Fibroblast of skin of abdomen (primary cell): ENCODE data around the gene TDRD10.
"Not testable (repeated sequence)": the region's sequence is repeated elsewhere in the genome, so short reads cannot be mapped to it uniquely, and the experiment has no call there.

Experiments
- DNase-seq: peaks from one replicate; pipeline ENCODE4 v3.0.0-alpha.2; 2013

The TDRD10 gene

DNA sequence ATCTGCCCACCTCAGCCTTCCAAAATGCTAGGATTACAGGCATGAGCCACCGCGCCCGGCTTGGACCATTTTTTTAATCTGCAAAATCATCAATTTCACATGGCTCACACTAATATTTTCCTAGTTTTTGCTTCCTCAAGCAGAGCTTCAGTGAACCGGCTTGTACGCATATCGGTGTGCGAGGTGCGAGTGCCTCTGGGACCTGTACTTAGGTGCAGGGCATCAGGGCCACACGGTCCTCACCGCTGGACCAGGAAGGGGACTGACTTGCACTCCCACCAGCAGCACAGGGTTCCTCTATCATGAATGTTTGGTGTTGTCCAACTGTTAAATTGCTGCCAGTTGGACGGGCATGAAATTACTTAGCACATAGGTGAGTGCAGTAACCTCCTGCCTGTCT, 15.6 kb downstream of the TDRD10 start:
- no peak for DNase-seq

DNA sequence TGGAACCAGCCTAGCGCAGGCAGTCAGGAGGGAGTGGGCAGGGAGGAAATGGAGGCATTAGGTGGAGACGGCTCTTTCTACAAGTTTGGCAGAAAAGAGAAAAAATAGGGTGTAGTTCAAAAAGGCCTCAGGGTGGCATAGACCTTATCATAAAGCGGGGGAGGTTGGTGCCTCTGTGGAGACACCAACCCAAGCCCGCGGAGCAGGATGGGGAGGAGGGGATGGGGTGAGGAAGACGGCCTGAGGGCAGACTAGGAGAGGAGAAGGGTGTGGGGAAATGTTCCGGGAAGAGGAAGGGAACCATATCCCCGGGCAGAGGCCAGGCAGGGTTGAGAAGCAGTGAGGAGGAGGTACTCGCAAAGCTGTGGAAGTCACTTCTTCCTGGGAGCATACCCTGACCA, 17.6 kb downstream of the TDRD10 start:
- DNase-seq = no peak

DNA sequence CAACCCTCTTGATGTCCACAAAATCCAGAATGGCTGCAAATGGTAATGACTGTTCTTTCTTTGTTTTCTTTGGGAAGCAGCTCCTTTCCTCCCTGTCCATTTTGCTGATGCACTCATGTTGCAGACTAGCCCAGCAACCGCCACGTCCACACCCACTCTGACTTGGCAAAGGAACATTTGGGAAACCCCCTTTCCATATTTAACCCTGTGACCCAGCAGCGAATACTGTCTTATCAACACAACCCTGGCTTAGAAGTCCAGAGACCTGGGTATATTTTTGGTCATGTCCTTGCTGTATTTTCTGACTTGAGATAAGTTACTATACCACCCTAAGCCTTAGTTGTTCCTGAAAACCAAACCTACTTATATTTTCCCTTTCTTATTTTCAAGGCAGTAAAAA, 18.3 kb downstream of the TDRD10 start:
- no peak for DNase-seq

DNA sequence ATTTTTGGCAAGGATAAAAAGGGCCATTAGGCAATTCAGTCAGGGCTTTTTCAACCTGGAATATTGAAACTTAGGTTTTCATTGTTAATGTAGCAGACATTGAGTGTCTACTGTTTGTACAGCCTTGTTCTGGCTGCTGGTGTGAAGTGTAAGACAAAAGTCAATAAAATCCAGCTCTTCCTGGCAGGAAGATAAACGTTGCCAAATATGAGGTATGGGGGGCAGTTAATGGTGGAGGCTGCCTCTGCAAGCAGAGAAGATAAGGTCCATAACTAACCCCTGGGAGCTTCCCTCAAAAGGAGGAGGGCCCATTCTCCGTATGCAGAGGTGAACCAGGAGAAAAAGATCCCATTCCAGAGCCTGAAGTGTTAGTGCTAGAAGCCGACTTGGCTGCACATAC, 19.7 kb downstream of the TDRD10 start:
- DNase-seq = no peak

GRCh38 chr1:154524881-154525280, 22.9 kb downstream of the TDRD10 start:
- no peak for DNase-seq

DNA sequence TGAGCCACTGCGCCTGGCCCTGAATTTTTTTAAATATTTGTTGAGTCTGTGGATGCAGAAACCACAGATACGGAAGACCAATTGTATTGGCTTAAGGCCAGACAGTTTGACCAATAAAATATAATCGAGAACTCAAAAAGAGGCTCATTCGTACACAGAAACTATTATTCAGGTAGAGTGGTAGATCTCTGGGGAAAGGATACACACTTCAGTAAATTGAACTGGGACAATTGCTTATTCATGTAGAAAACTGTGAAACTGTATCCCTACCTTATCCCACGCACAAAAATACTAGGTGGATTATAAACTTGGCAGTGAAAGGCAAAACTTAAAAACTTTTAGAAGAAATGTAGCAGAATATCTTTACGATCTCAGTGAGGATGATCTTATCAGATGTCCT, 25.2 kb downstream of the TDRD10 start:
- DNase-seq = no peak

DNA sequence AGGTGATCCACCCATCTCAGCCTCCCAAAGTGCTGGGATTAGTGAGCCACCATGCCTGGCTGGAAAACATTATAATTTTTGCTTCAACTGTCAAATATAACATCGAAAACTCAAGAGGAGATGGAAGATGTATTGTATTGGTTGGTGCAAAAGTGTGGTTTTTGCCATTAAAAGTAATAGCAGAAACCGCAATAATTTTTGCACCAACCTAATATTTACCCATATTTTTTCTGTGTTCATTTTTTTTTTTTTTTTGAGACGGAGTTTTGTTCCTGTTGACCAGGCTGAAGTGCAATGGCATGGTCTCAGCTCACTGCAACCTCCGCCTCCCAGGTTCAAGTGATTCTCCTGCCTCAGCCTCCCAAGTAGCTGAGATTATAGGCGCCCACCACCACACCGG, 27.3 kb downstream of the TDRD10 start:
- DNase-seq = no peak

- not testable (repeated sequence) for DNase-seq
These were observed 29.9 kb downstream of the TDRD10 start for GRCh38 chr1:154531950-154532349.

DNA sequence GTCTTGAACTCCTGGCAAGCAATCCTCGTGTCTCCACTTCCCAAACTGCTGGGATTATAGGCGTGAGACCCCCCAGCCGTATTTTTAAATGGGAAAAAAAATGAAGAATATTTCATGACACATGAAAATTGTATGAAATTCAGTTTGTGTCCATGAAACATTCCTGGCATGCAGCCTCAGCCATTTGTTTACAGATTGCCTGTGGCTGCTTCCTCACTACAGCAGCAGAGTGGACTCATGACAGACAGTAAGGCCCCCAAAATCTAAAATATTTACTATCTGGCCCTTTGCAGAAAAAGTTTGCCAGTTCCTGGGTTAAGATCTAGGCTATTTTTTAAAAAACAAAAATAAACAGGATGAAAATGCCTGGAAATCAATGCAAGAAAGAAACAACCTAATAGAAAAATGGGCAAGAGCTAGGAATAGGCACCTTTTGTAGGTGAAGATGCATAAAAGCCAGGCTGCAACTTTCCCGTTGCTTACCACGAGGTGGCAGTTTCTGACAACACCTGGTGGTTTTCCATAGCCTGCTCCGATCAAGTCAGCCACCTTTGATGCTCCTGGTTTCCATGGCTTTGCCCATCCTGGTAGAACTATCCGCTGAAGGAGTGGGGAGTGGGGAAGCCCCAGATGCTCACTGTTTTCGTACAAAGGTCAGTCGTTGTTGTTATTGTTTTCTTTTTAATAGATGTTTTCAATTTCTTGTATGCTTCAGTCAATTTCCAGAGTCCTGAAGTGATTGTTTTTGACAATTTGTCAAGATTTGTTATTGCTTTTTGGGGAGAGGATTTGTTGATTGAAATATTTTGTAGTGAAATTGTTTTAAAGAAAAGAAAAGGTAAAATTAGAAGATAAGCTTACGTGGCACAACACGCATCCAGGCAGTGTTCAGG, 32.2 kb downstream of the TDRD10 start:
- peak; percentile 12 for DNase-seq

GRCh38 chr1:154536570-154536969, 34.6 kb downstream of the TDRD10 start:
- DNase-seq = no peak

GRCh38 chr1:154539486-154540483, 37.8 kb downstream of the TDRD10 start:
- DNase-seq = no peak

DNA sequence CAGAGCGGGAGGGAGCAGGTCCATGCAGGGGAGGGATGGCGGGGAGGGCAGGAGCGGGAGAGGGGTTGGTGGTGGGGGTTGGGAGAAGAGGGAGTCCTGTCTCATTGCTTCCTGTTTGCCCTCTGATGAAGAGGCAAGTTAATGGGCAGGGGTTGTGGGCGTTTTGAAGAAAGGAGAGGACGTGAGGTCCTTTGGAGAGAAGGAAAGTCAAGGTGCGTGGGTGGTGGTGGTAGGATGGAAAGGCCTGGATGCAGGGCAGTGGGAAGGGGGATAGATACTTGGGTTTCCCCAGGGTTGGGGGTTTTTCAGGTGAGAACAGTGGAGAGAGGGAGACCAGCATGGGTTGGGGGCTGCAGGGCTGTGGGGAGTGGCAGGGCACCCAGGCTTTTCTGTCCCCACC, 39.2 kb downstream of the TDRD10 start:
- no peak for DNase-seq

GRCh38 chr1:154546264-154547063, 44.4 kb downstream of the TDRD10 start:
- DNase-seq = peak; percentile 38

- no peak for DNase-seq
These were observed 45.2 kb downstream of the TDRD10 start for GRCh38 chr1:154547105-154547732.

DNA sequence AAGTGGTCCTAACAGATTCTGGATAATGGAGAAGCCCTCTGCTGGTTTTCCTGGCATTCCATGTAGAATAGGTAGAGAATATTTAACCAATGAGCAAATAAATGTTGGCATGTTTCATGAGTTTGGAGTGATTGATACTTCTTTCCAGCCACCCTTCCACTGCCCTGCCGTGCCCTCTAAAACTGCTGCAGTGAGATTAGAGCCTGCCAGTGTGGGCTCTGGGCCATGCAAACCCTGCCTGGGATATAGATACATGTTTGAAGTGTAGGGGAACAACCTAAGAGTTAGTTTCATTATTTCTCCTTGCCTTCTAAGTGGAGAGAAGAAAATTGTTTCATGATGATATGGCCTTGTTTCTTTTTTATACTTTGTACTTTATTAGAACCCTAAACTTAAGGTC, 46.0 kb downstream of the TDRD10 start:
- no peak for DNase-seq

DNA sequence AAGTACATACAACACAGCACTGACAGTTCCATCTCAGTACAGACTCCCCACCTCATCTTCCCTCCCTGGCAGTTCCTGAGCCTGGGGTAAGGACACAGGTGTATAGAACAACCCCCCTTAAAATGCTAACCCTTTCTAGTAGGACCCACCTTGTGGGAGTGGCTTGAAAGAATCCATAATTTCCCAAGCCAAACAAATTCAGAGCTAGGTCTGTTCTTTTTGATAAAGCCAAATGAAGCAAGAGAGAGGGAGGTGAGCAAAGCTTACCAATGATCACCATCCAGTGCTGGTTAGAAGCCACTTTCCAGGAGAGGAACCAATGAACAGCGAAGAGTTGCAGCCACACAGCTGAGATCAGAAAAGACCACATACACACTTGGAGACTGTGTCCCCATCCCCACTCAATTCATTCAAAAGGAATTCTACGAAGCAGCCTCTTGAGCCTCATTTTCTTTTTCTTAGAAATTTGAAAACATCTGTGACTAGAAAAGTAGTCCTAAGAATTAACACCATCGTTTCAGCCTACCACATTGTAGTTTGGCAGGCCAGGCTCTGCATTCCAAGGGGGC, 47.3 kb downstream of the TDRD10 start:
- no peak for DNase-seq

GRCh38 chr1:154550070-154550469, 48.1 kb downstream of the TDRD10 start:
- no peak for DNase-seq

DNA sequence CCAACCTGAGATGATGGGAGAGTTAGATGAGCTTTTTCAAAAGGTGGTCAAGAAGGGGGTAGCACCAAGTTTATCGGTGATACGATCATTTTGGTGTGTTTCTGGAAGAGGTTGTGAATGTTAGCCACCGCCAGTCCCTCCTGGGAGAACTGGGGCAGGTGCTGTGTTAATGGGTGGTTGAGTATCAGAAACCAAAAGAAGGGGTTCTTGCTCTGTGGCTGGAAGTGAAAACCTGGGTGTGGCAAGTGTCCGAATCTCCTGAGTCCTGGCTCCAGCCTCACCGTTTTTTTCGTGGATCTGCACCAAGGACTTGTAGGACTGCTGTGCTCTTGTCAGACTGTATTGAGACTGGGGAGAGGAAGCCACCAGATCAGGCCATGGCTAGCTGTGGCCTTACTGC, 48.6 kb downstream of the TDRD10 start:
- DNase-seq = no peak

DNA sequence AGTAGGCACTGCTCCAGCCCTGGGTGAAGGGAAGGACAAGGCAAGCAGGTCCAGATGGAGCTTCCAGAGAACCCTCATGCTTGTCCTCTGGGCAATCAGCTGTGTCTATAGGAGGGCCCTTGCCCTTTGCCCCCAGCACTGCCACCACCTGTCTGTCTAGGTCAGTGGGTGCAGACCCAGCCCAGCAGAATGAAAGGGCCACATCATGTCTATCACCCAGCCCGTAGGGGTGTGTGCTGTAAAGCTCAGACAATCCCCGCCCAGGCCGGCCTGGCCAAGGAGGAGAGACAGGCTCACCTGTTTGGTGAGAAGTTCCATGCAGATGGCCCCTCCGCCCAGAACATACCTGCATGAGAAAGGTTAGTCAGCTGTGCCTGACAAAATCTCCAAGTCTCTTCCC, 49.5 kb downstream of the TDRD10 start:
- DNase-seq = no peak

- no peak for DNase-seq
These were observed 50.0 kb downstream of the TDRD10 start for GRCh38 chr1:154552036-154552435.
